CD4-positive, alpha-beta memory T cell (primary cell): Measurements from ENCODE around the gene ZNF48. TPM values are rescaled to one million over a fixed set of nuclear protein-coding genes. Genes with fewer than 3 reads are reported as not detected.

Source experiments
- CTCF ChIA-PET: fragments of 350-600 bp; sonication (Branson Sonifier 250); formaldehyde crosslinking; loops from one replicate; lab custom pipeline; 2021; ENCODE audit warnings: inconsistent platforms; ENCODE audit not compliant: partially characterized antibody; lab: Charles Lee
- POLR2A ChIA-PET: fragments of 350-600 bp; sonication (Branson Sonifier 250); formaldehyde crosslinking; loops from one replicate; lab custom pipeline; 2021; ENCODE audit not compliant: partially characterized antibody; lab: Charles Lee
- DNase-seq, 5 donors: peaks; one replicate each; pipeline versions ENCODE4 v3.0.0 to v3.0.0-alpha.2; 2020 to 2022; ENCODE audit warnings: mixed read lengths in 1 of 5
- H3K27ac ChIP-seq: one replicate; pipeline ENCODE4 v1.7.0; 2013; ENCODE audit warnings: low read depth, low read length
- H3K27me3 ChIP-seq: 2 replicates; pipeline ENCODE4 v1.7.0; 2013; ENCODE audit warnings: mild to moderate bottlenecking, low read length, moderate library complexity; ENCODE audit not compliant: insufficient read depth
- H3K36me3 ChIP-seq: 2 replicates; pipeline ENCODE4 v1.7.0; 2013; ENCODE audit warnings: mild to moderate bottlenecking, low read length, moderate library complexity; ENCODE audit not compliant: insufficient read depth
- H3K4me1 ChIP-seq: 2 replicates; pipeline ENCODE4 v1.7.0; 2013; ENCODE audit warnings: mild to moderate bottlenecking, low read length, moderate library complexity; ENCODE audit not compliant: insufficient read depth
- H3K4me3 ChIP-seq, 2 donors: one replicate each; pipeline ENCODE4 v1.7.0; 2013; ENCODE audit warnings: low read length in 2 of 2, mild to moderate bottlenecking in 1 of 2
- H3K9me3 ChIP-seq, 2 donors: one replicate each; pipeline ENCODE4 v1.7.0; 2013; ENCODE audit warnings: low read length in 2 of 2, control low read depth in 1 of 2; ENCODE audit not compliant: control insufficient read depth in 1 of 2
- H3K27ac Mint-ChIP-seq, 7 donors: one replicate each; pipeline ENCODE4 v1.8.0; 2020 to 2021; ENCODE audit warnings: mixed read lengths in 7 of 7, mild to moderate bottlenecking in 6 of 7, inconsistent platforms in 3 of 7, moderate library complexity in 3 of 7
- H3K27me3 Mint-ChIP-seq, 2 donors: one replicate each; pipeline ENCODE4 v1.8.0; 2020 to 2021; ENCODE audit warnings: mixed read lengths in 2 of 2
- H3K36me3 Mint-ChIP-seq, 2 donors: one replicate each; pipeline ENCODE4 v1.8.0; 2020 to 2021; ENCODE audit warnings: mixed read lengths in 2 of 2, inconsistent platforms in 1 of 2, mild to moderate bottlenecking in 1 of 2
- H3K4me1 Mint-ChIP-seq, 4 donors: one replicate each; pipeline ENCODE4 v1.8.0; 2020 to 2021; ENCODE audit warnings: mixed read lengths in 4 of 4, mild to moderate bottlenecking in 1 of 4
- H3K4me3 Mint-ChIP-seq, 8 donors: one replicate each; pipeline ENCODE4 v1.8.0; 2020 to 2021; ENCODE audit warnings: mixed read lengths in 8 of 8, mild to moderate bottlenecking in 7 of 8, moderate library complexity in 6 of 8, inconsistent platforms in 3 of 8
- H3K9me3 Mint-ChIP-seq, 8 donors: one replicate each; pipeline ENCODE4 v1.8.0; 2020 to 2021; ENCODE audit warnings: mixed read lengths in 8 of 8, mild to moderate bottlenecking in 5 of 8, inconsistent platforms in 3 of 8, moderate library complexity in 1 of 8
- intact Hi-C: fragments of 100-400 bp; cut with micrococcal nuclease; formaldehyde crosslinking; loops from one replicate; pipeline ENCODE4 v1.15.1; 2023
- polyA plus RNA-seq, 2 donors: library from polyadenylated mRNA; unstranded; fragments of 300-500 nt; fragmentation: Illumina TruSeq; gene quantifications; one replicate each; pipeline ENCODE4 v1.2.3, GENCODE V29; 2021
- total RNA-seq, 2 experiments: library from RNA; stranded (reverse); gene quantifications; one replicate each; pipeline ENCODE4 v1.2.3, GENCODE V29; 2021

ZNF48 gene
- total and polyA plus RNA-seq, 4 experiments from 2014 or later: 5.5 to 16.7 (median 13.2) TPM

DNA sequence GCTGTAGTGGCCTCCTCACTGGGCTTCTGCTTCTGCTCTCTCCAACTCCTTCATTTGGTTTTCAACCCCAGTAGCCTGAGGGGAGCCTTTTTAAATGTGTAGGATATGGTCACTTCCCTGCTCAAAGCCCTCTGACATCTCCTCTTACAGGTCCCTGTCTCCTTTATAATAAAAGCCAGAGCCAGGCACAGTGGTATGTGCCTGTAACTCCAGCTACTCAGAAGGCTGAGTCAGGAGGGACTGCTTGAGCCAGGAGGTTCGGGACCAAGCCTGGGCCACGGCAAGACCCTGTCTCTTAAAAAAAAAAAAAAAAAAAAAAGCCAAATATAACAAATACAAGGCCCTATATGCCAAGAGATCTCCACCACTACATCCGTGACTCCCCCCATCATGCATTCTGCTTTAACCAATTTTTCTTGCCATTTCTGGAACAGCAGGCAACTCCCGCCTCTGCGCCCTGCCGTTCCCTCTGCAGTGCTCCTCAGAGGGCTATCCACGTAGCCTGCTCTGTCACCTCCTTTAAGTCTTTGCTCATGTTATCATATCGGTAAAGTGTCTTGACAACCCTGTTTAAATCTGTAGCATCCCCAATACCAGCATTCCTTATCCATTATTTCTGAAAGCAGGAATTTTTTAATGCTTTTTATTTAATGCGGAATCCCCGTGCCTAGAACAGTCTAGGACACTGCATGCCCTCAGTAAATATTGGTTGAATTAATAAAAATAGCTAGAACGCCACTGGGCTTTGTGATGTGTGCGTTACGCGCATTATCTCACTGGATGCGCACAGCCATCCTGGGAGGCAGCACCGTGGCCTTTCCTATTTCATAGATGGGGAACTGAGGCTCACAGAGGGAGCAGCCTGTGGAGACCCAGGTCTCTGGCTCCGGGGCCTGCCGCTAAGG, 21.7 kb downstream of the ZNF48 start:
- Histone ChIP-seq H3K27me3 (no peaks in the 10 kb centered on the region), H3K9me3 (no peaks in the 10 kb centered on the region), H3K27ac (peak overlapping the region; percentile 61), H3K4me1 (peaks cover 15% of the 10 kb centered on the region), H3K36me3 (no peaks in the 10 kb centered on the region), H3K4me3 (peak overlapping the region; percentile 12 to 68)
- Mint-ChIP-seq H3K4me3 (peak overlapping the region; percentile 11 to 78 (median 56)), H3K27ac (peak overlapping the region in 6 of 7 donors; percentile 19 to 86 (median 64)), H3K9me3 (no peaks in the 10 kb centered on the region), H3K36me3 (peaks cover 11 to 17% of the 10 kb centered on the region in 2 donors), H3K4me1 (peaks cover 8 to 28% (median 16%) of the 10 kb centered on the region in 4 donors), H3K27me3 (no peaks in the 10 kb centered on the region)
- CTCF ChIA-PET: interaction anchor here (0.8 to 4.0 kb wide), 11 partner anchors 8 to 302 kb away, joined by 3 to 34 read pairs (median 5); partner anchors contain the start of genes DCTPP1 and SEPTIN1
- DNase-seq: no peak
- intact Hi-C loops: no loop called here
- POLR2A ChIA-PET: interaction anchor here (0.7 to 4.4 kb wide), 40 partner anchors 7 to 351 kb away, joined by 3 to 91 read pairs (median 8); partner anchors contain the start of genes ALDOA, CORO1A, DCTPP1 and FBRS

GRCh38 chr16:30417529-30418349, 22.5 kb downstream of the ZNF48 start:
- H3K27ac Mint-ChIP-seq: peak overlapping the region in 3 of 7 donors; percentile 41 to 90 (median 74)
- peaks cover 6 to 24% (median 13%) of the 10 kb centered on the region in 4 donors for H3K4me1 Mint-ChIP-seq
- peaks cover 15% of the 10 kb centered on the region for H3K4me1 ChIP-seq
- H3K36me3 ChIP-seq: no peaks in the 10 kb centered on the region
- ChIA-PET POLR2A (interaction anchor here (0.6 to 4.4 kb wide), 55 partner anchors 8 to 613 kb away, joined by 3 to 91 read pairs (median 5); partner anchors contain the start of genes ALDOA, CORO1A, DCTPP1 and FBRS), CTCF (interaction anchor here (0.6 to 4.0 kb wide), 13 partner anchors 8 to 326 kb away, joined by 3 to 34 read pairs (median 4); partner anchors contain the start of genes DCTPP1, SEPTIN1 and TBX6)
- no peaks in the 10 kb centered on the region for H3K27me3 Mint-ChIP-seq
- no peaks in the 10 kb centered on the region for H3K9me3 ChIP-seq
- H3K27me3 ChIP-seq: no peaks in the 10 kb centered on the region
- peak overlapping the region; percentile 12 to 68 for H3K4me3 ChIP-seq
- peaks cover 11 to 14% of the 10 kb centered on the region in 2 donors for H3K36me3 Mint-ChIP-seq
- H3K4me3 Mint-ChIP-seq: peak overlapping the region; percentile 39 to 85 (median 68)
- intact Hi-C loops: loop anchor here (1.0 kb wide), 1 partner anchor 13 kb away; the partner anchor contains the start of gene DCTPP1
- H3K9me3 Mint-ChIP-seq: no peaks in the 10 kb centered on the region
- peak overlapping the region; percentile 61 for H3K27ac ChIP-seq
- peak; percentile 89 to 93 (median 91) for DNase-seq

- no peaks in the 10 kb centered on the region for H3K27me3 Mint-ChIP-seq
- peak overlapping the region in 1 of 2 donors; percentile 68 for H3K4me3 ChIP-seq
- no peak for DNase-seq
- H3K27ac ChIP-seq: peak overlapping the region; percentile 61
- peak overlapping the region; percentile 52 to 85 (median 69) for H3K4me3 Mint-ChIP-seq
- peaks cover 3% of the 10 kb centered on the region for H3K36me3 ChIP-seq
- peaks cover 11 to 17% of the 10 kb centered on the region in 2 donors for H3K36me3 Mint-ChIP-seq
- ChIA-PET POLR2A (interaction anchor here (0.6 to 4.4 kb wide), 55 partner anchors 9 to 614 kb away, joined by 3 to 91 read pairs (median 5); partner anchors contain the start of genes ALDOA, CORO1A, DCTPP1 and FBRS), CTCF (interaction anchor here (0.6 to 4.0 kb wide), 14 partner anchors 9 to 327 kb away, joined by 3 to 34 read pairs (median 4); partner anchors contain the start of genes DCTPP1, SEPTIN1, TBC1D10B and TBX6)
- H3K4me1 Mint-ChIP-seq: peaks cover 6 to 24% (median 13%) of the 10 kb centered on the region in 4 donors
- H3K27me3 ChIP-seq: no peaks in the 10 kb centered on the region
- intact Hi-C loops: loop anchor here (1.0 kb wide), 1 partner anchor 12 kb away; the partner anchor contains the start of gene DCTPP1
- H3K9me3 ChIP-seq: no peaks in the 10 kb centered on the region
- H3K4me1 ChIP-seq: peaks cover 15% of the 10 kb centered on the region
- peak overlapping the region; percentile 26 to 90 (median 74) for H3K27ac Mint-ChIP-seq
- no peaks in the 10 kb centered on the region for H3K9me3 Mint-ChIP-seq
Observed at GRCh38 chr16:30418350-30419181, 23.3 kb downstream of the ZNF48 start.

DNA sequence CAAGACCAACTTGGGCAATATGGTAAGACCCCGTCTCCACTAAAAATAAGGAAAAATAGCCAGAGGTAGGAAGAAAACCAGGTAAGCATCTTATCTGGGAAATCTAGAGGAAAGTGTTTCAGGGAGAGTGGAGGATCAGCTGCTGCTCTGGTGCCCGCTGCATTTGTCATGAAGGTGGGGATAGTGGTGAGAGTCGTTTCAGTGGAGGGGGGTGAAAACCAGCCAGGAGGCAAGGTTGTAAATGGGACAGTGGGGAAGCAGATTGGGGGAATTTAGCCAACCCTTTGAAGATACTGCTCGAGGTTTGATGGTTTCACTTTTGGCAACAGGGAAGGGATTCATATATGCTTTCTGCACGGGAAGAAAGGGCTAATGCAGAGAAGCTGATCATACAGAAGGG, 25.8 kb downstream of the ZNF48 start:
- intact Hi-C loops: no loop called here
- ChIA-PET CTCF (interaction anchor here (0.7 to 1.9 kb wide), 3 partner anchors 9 to 11 kb away, joined by 4 to 8 read pairs (median 4); partner anchors contain the start of gene DCTPP1), POLR2A (interaction anchor here (4.4 kb wide), 1 partner anchor 9 kb away, joined by 91 read pairs; the partner anchor contains the start of gene DCTPP1)
- Mint-ChIP-seq H3K4me3 (no peak overlapping the region), H3K4me1 (peaks cover 9 to 21% (median 13%) of the 10 kb centered on the region in 4 donors), H3K27me3 (no peaks in the 10 kb centered on the region), H3K9me3 (no peaks in the 10 kb centered on the region), H3K27ac (peak overlapping the region in 5 of 7 donors; percentile 33 to 87 (median 33)), H3K36me3 (peaks cover 15 to 35% of the 10 kb centered on the region in 2 donors)
- DNase-seq: no peak
- Histone ChIP-seq H3K4me1 (peaks cover 15% of the 10 kb centered on the region), H3K4me3 (no peak overlapping the region), H3K27me3 (no peaks in the 10 kb centered on the region), H3K9me3 (no peaks in the 10 kb centered on the region), H3K27ac (no peak overlapping the region), H3K36me3 (peaks cover 16% of the 10 kb centered on the region)

- H3K4me3 Mint-ChIP-seq: peak overlapping the region; percentile 21 to 61 (median 39)
Observed at GRCh38 chr16:30428055-30428454, 32.8 kb downstream of the ZNF48 start.

More at GRCh38 chr16:30428055-30428454, 32.8 kb downstream of the ZNF48 start:
- ChIA-PET POLR2A (interaction anchor here (1.1 to 2.9 kb wide), 2 partner anchors 10 to 45 kb away, joined by 5 to 20 read pairs; partner anchors contain the start of gene SEPTIN1), CTCF (interaction anchor here (1.1 kb wide), 1 partner anchor 144 kb away, joined by 3 read pairs; the partner anchor contains the start of gene ZNF688)
- Mint-ChIP-seq H3K27me3 (no peaks in the 10 kb centered on the region), H3K9me3 (no peaks in the 10 kb centered on the region), H3K36me3 (peaks cover 15 to 32% of the 10 kb centered on the region in 2 donors), H3K27ac (peak overlapping the region in 6 of 7 donors; percentile 9 to 84 (median 50)), H3K4me1 (peaks cover 5 to 16% (median 12%) of the 10 kb centered on the region in 4 donors)
- Histone ChIP-seq H3K27ac (no peak overlapping the region), H3K4me3 (no peak overlapping the region), H3K27me3 (no peaks in the 10 kb centered on the region), H3K9me3 (no peaks in the 10 kb centered on the region), H3K36me3 (peaks cover 24% of the 10 kb centered on the region), H3K4me1 (peaks cover 19% of the 10 kb centered on the region)
- intact Hi-C loops: no loop called here
- no peak for DNase-seq
